Measurements from ENCODE around the gene ELL2.

Gene ELL2

GRCh38 chr5:95922798-95923197, 38.9 kb downstream of the ELL2 start:
- H2BK12ac ChIP-seq (ENCODE audit: low read length), result no peak overlapping the region
- no peak overlapping the region for H4K8ac ChIP-seq (ENCODE audit: low read depth, low read length)
- no peak overlapping the region for H3K4me2 ChIP-seq (ENCODE audit: insufficient read depth, low read length, poor library complexity, severe bottlenecking)
- peaks cover 2 to 9% of the 10 kb centered on the region in 2 donors for H3K4me1 ChIP-seq (ENCODE audit: control insufficient read depth in 2 of 2, insufficient read depth in 1 of 2, low read depth in 1 of 2, low read length in 2 of 2)
- no peak overlapping the region for H2BK5ac ChIP-seq (ENCODE audit: low read length)
- H3K27me3 ChIP-seq (ENCODE audit: control insufficient read depth in 3 of 3, insufficient read depth in 3 of 3, low read depth in 1 of 3, low read length in 3 of 3), result no peaks in the 10 kb centered on the region
- H4K91ac ChIP-seq (ENCODE audit: low read depth, low read length, poor library complexity), result no peak overlapping the region
- H3K18ac ChIP-seq (ENCODE audit: low read length), result no peak overlapping the region
- no peak overlapping the region for H3K27ac ChIP-seq (replicated peaks; ENCODE audit: low read length)
- H3K9ac ChIP-seq (ENCODE audit: low read depth, low read length, poor library complexity), result no peak overlapping the region
- H3K36me3 ChIP-seq (replicated peaks in 1 of 2; ENCODE audit: control insufficient read depth in 2 of 2, insufficient read depth in 2 of 2, low read length in 2 of 2), result no peaks in the 10 kb centered on the region
- no peak overlapping the region for H3K23ac ChIP-seq (ENCODE audit: low read depth, low read length, poor library complexity)
- no peak overlapping the region for H2AFZ ChIP-seq (ENCODE audit: low read length)
- H2AK5ac ChIP-seq (ENCODE audit: low read depth, low read length), result no peak overlapping the region
- no peak overlapping the region for H3K14ac ChIP-seq (ENCODE audit: low read length)
- WGBS, 2 donors (ENCODE audit: extremely low coverage in 2 of 2, insufficient read length in 2 of 2, insufficient replicate concordance in 1 of 2), result no CpG with 5 or more reads among the region's 3 CpGs
- H3K79me1 ChIP-seq (ENCODE audit: low read depth, low read length), result no peaks in the 10 kb centered on the region
- no peaks in the 10 kb centered on the region for H3K9me3 ChIP-seq (replicated peaks in 1 of 2; ENCODE audit: control insufficient read depth in 2 of 2, insufficient read depth in 1 of 2, low read depth in 1 of 2, low read length in 2 of 2)
- H3K4me3 ChIP-seq (ENCODE audit: low read length in 2 of 2), result no peak overlapping the region
- DNase-seq (ENCODE audit: low spot score), result no peak
- H3K4ac ChIP-seq (ENCODE audit: low read length), result no peak overlapping the region
- H2BK15ac ChIP-seq (ENCODE audit: low read length), result no peak overlapping the region
- H2BK120ac ChIP-seq (ENCODE audit: low read depth, low read length), result no peak overlapping the region

DNA sequence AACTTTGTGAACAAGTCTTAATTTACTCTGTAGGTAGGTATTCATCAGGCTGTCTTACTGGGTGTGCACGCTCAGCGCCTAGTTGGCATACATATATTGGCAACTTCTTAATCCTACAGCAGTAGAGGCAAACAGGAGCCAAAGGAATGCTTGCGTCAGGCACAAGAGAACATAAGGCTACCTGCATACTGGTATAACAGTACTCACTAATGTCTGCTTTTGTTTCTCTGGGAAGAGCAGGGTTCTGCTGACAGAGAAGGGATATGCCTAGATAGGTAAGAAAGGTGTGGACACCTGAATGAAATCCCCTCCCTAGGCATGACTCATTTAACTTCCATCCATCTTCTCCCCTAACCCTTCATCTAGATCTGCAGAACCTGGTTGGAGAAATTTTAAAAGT, 40.1 kb downstream of the ELL2 start:
- Histone ChIP-seq H3K9ac (ENCODE audit: low read depth, low read length, poor library complexity) (no peak overlapping the region), H3K4me3 (ENCODE audit: low read length in 2 of 2) (no peak overlapping the region), H2AK5ac (ENCODE audit: low read depth, low read length) (no peak overlapping the region), H3K36me3 (replicated peaks in 1 of 2; ENCODE audit: control insufficient read depth in 2 of 2, insufficient read depth in 2 of 2, low read length in 2 of 2) (no peaks in the 10 kb centered on the region), H3K4me1 (ENCODE audit: control insufficient read depth in 2 of 2, insufficient read depth in 1 of 2, low read depth in 1 of 2, low read length in 2 of 2) (peaks cover 6 to 12% of the 10 kb centered on the region in 2 donors), H2BK5ac (ENCODE audit: low read length) (no peak overlapping the region), H2BK120ac (ENCODE audit: low read depth, low read length) (no peak overlapping the region), H3K14ac (ENCODE audit: low read length) (no peak overlapping the region), H4K91ac (ENCODE audit: low read depth, low read length, poor library complexity) (no peak overlapping the region), H3K9me3 (replicated peaks in 1 of 2; ENCODE audit: control insufficient read depth in 2 of 2, insufficient read depth in 1 of 2, low read depth in 1 of 2, low read length in 2 of 2) (no peaks in the 10 kb centered on the region), H3K27ac (replicated peaks; ENCODE audit: low read length) (no peak overlapping the region), H3K27me3 (ENCODE audit: control insufficient read depth in 3 of 3, insufficient read depth in 3 of 3, low read depth in 1 of 3, low read length in 3 of 3) (no peaks in the 10 kb centered on the region), H3K23ac (ENCODE audit: low read depth, low read length, poor library complexity) (no peak overlapping the region), H4K8ac (ENCODE audit: low read depth, low read length) (no peak overlapping the region), H3K79me1 (ENCODE audit: low read depth, low read length) (no peaks in the 10 kb centered on the region), H3K4ac (ENCODE audit: low read length) (no peak overlapping the region), H2BK12ac (ENCODE audit: low read length) (no peak overlapping the region), H2BK15ac (ENCODE audit: low read length) (no peak overlapping the region), H3K18ac (ENCODE audit: low read length) (no peak overlapping the region), H3K4me2 (ENCODE audit: insufficient read depth, low read length, poor library complexity, severe bottlenecking) (no peak overlapping the region), H2AFZ (ENCODE audit: low read length) (no peak overlapping the region)
- WGBS, 2 donors (ENCODE audit: extremely low coverage in 2 of 2, insufficient read length in 2 of 2, insufficient replicate concordance in 1 of 2), result no CpG with 5 or more reads among the region's 3 CpGs
- DNase-seq (ENCODE audit: low spot score), result no peak

GRCh38 chr5:95920822-95921221, 40.8 kb downstream of the ELL2 start:
- Histone ChIP-seq H2BK5ac (ENCODE audit: low read length) (no peak overlapping the region), H3K4me3 (ENCODE audit: low read length in 2 of 2) (no peak overlapping the region), H2BK12ac (ENCODE audit: low read length) (no peak overlapping the region), H3K79me1 (ENCODE audit: low read depth, low read length) (no peaks in the 10 kb centered on the region), H3K4me2 (ENCODE audit: insufficient read depth, low read length, poor library complexity, severe bottlenecking) (no peak overlapping the region), H4K8ac (ENCODE audit: low read depth, low read length) (no peak overlapping the region), H3K14ac (ENCODE audit: low read length) (no peak overlapping the region), H3K18ac (ENCODE audit: low read length) (no peak overlapping the region), H3K9ac (ENCODE audit: low read depth, low read length, poor library complexity) (no peak overlapping the region), H2AFZ (ENCODE audit: low read length) (no peak overlapping the region), H3K9me3 (replicated peaks in 1 of 2; ENCODE audit: control insufficient read depth in 2 of 2, insufficient read depth in 1 of 2, low read depth in 1 of 2, low read length in 2 of 2) (no peaks in the 10 kb centered on the region), H4K91ac (ENCODE audit: low read depth, low read length, poor library complexity) (no peak overlapping the region), H3K36me3 (replicated peaks in 1 of 2; ENCODE audit: control insufficient read depth in 2 of 2, insufficient read depth in 2 of 2, low read length in 2 of 2) (no peaks in the 10 kb centered on the region), H3K23ac (ENCODE audit: low read depth, low read length, poor library complexity) (no peak overlapping the region), H3K27ac (replicated peaks; ENCODE audit: low read length) (no peak overlapping the region), H3K27me3 (ENCODE audit: control insufficient read depth in 3 of 3, insufficient read depth in 3 of 3, low read depth in 1 of 3, low read length in 3 of 3) (no peaks in the 10 kb centered on the region), H3K4ac (ENCODE audit: low read length) (no peak overlapping the region), H2AK5ac (ENCODE audit: low read depth, low read length) (no peak overlapping the region), H2BK15ac (ENCODE audit: low read length) (no peak overlapping the region), H3K4me1 (ENCODE audit: control insufficient read depth in 2 of 2, insufficient read depth in 1 of 2, low read depth in 1 of 2, low read length in 2 of 2) (peaks cover 9 to 17% of the 10 kb centered on the region in 2 donors), H2BK120ac (ENCODE audit: low read depth, low read length) (no peak overlapping the region)
- DNase-seq (ENCODE audit: low spot score), result no peak
- WGBS, 2 donors (ENCODE audit: extremely low coverage in 2 of 2, insufficient read length in 2 of 2, insufficient replicate concordance in 1 of 2), result no CpG with 5 or more reads among the region's 1 CpG

GRCh38 chr5:95919658-95920057, 42.0 kb downstream of the ELL2 start:
- no peaks in the 10 kb centered on the region for H3K9me3 ChIP-seq (replicated peaks in 1 of 2; ENCODE audit: control insufficient read depth in 2 of 2, insufficient read depth in 1 of 2, low read depth in 1 of 2, low read length in 2 of 2)

More at GRCh38 chr5:95919658-95920057, 42.0 kb downstream of the ELL2 start:
- H4K91ac ChIP-seq (ENCODE audit: low read depth, low read length, poor library complexity), result no peak overlapping the region
- H4K8ac ChIP-seq (ENCODE audit: low read depth, low read length), result no peak overlapping the region
- no peaks in the 10 kb centered on the region for H3K27me3 ChIP-seq (ENCODE audit: control insufficient read depth in 3 of 3, insufficient read depth in 3 of 3, low read depth in 1 of 3, low read length in 3 of 3)
- no peak overlapping the region for H3K4me3 ChIP-seq (ENCODE audit: low read length in 2 of 2)
- H3K9ac ChIP-seq (ENCODE audit: low read depth, low read length, poor library complexity), result no peak overlapping the region
- H2AK5ac ChIP-seq (ENCODE audit: low read depth, low read length), result no peak overlapping the region
- H3K27ac ChIP-seq (replicated peaks; ENCODE audit: low read length), result no peak overlapping the region
- H3K4me1 ChIP-seq (ENCODE audit: control insufficient read depth in 2 of 2, insufficient read depth in 1 of 2, low read depth in 1 of 2, low read length in 2 of 2), result peaks cover 11% of the 10 kb centered on the region in 2 donors
- no peak overlapping the region for H2BK12ac ChIP-seq (ENCODE audit: low read length)
- H3K36me3 ChIP-seq (replicated peaks in 1 of 2; ENCODE audit: control insufficient read depth in 2 of 2, insufficient read depth in 2 of 2, low read length in 2 of 2), result no peaks in the 10 kb centered on the region
- H2BK120ac ChIP-seq (ENCODE audit: low read depth, low read length), result no peak overlapping the region
- H3K4ac ChIP-seq (ENCODE audit: low read length), result no peak overlapping the region
- no peak overlapping the region for H3K18ac ChIP-seq (ENCODE audit: low read length)
- no peak overlapping the region for H2BK15ac ChIP-seq (ENCODE audit: low read length)
- H3K14ac ChIP-seq (ENCODE audit: low read length), result no peak overlapping the region
- no CpG with 5 or more reads among the region's 2 CpGs for WGBS, 2 donors (ENCODE audit: extremely low coverage in 2 of 2, insufficient read length in 2 of 2, insufficient replicate concordance in 1 of 2)
- H3K4me2 ChIP-seq (ENCODE audit: insufficient read depth, low read length, poor library complexity, severe bottlenecking), result no peak overlapping the region
- no peak for DNase-seq (ENCODE audit: low spot score)
- H3K79me1 ChIP-seq (ENCODE audit: low read depth, low read length), result no peaks in the 10 kb centered on the region
- H3K23ac ChIP-seq (ENCODE audit: low read depth, low read length, poor library complexity), result no peak overlapping the region
- no peak overlapping the region for H2AFZ ChIP-seq (ENCODE audit: low read length)
- H2BK5ac ChIP-seq (ENCODE audit: low read length), result no peak overlapping the region
